Trophoblast cell (in vitro differentiated cells and primary cell): ENCODE results near the gene TTC21B.

Experiments used
- DNase-seq, 2 donors: peaks; one replicate each; pipeline ENCODE4 v3.0.0-alpha.2; 2016
- H2AFZ ChIP-seq: 2 replicates; pipeline ENCODE4 v1.6.1; 2013; ENCODE audit warnings: low read length, moderate library complexity, mild to moderate bottlenecking; ENCODE audit not compliant: insufficient read depth, poor library complexity
- H2AK5ac ChIP-seq: 2 replicates; pipeline ENCODE4 v1.6.1; 2013; ENCODE audit warnings: mild to moderate bottlenecking, low read length
- H2BK120ac ChIP-seq: 2 replicates; pipeline ENCODE4 v1.6.1; 2013; ENCODE audit warnings: low read length, mild to moderate bottlenecking, moderate library complexity; ENCODE audit not compliant: insufficient read depth, poor library complexity
- H2BK12ac ChIP-seq: 2 replicates; pipeline ENCODE4 v1.6.1; 2013; ENCODE audit warnings: mild to moderate bottlenecking, low read length, moderate library complexity
- H2BK5ac ChIP-seq: 2 replicates; pipeline ENCODE4 v1.6.1; 2013; ENCODE audit warnings: low read length, low read depth, moderate library complexity, mild to moderate bottlenecking; ENCODE audit not compliant: poor library complexity
- H3K14ac ChIP-seq: 2 replicates; pipeline ENCODE4 v1.6.1; 2013; ENCODE audit warnings: mild to moderate bottlenecking, low read length
- H3K18ac ChIP-seq: 2 replicates; pipeline ENCODE4 v1.6.1; 2013; ENCODE audit warnings: mild to moderate bottlenecking, low read length
- H3K23ac ChIP-seq: 2 replicates; pipeline ENCODE4 v1.6.1; 2013; ENCODE audit warnings: low read length
- H3K27ac ChIP-seq: 2 replicates; pipeline ENCODE4 v1.5.1; 2013; ENCODE audit warnings: low read depth, mild to moderate bottlenecking, inconsistent platforms, low read length, moderate library complexity
- H3K27me3 ChIP-seq: 2 replicates; pipeline ENCODE4 v1.6.1; 2013; ENCODE audit warnings: inconsistent platforms, mild to moderate bottlenecking, low read length, moderate library complexity; ENCODE audit not compliant: insufficient read depth
- H3K36me3 ChIP-seq, 2 experiments: 1 replicate in 1 of 2; 2 replicates in 1 of 2; pipeline ENCODE4 v1.6.1; 2013; ENCODE audit warnings: low read length in 2 of 2, mild to moderate bottlenecking in 2 of 2, moderate library complexity in 1 of 2; ENCODE audit not compliant: insufficient read depth in 2 of 2, control insufficient read depth in 1 of 2
- H3K4ac ChIP-seq: 2 replicates; pipeline ENCODE4 v1.6.1; 2013; ENCODE audit warnings: low read depth, mild to moderate bottlenecking, low read length, moderate library complexity
- H3K4me1 ChIP-seq, 2 experiments: 1 replicate in 1 of 2; 2 replicates in 1 of 2; pipeline ENCODE4 v1.6.1; 2013; ENCODE audit warnings: low read length in 2 of 2, mild to moderate bottlenecking in 2 of 2, moderate library complexity in 1 of 2; ENCODE audit not compliant: insufficient read depth in 2 of 2, control insufficient read depth in 1 of 2
- H3K4me2 ChIP-seq: 2 replicates; pipeline ENCODE4 v1.6.1; 2013; ENCODE audit warnings: inconsistent platforms, mild to moderate bottlenecking, low read length, moderate library complexity
- H3K4me3 ChIP-seq: 2 replicates; pipeline ENCODE4 v1.5.1; 2013; ENCODE audit warnings: mild to moderate bottlenecking, low read depth, low read length, inconsistent platforms
- H3K79me1 ChIP-seq: one replicate; pipeline ENCODE4 v1.6.1; 2013; ENCODE audit warnings: low read length
- H3K79me2 ChIP-seq: 2 replicates; pipeline ENCODE4 v1.6.1; 2013; ENCODE audit warnings: low read length, mild to moderate bottlenecking; ENCODE audit not compliant: control insufficient read depth, insufficient read depth, poor library complexity
- H3K9ac ChIP-seq: 2 replicates; pipeline ENCODE4 v1.6.1; 2013; ENCODE audit warnings: mild to moderate bottlenecking, low read length
- H3K9me3 ChIP-seq: 2 replicates; pipeline ENCODE4 v1.6.1; 2013; ENCODE audit warnings: low read depth, mild to moderate bottlenecking, control low read depth, inconsistent platforms, low read length; ENCODE audit not compliant: insufficient read depth
- H4K12ac ChIP-seq: 2 replicates; pipeline ENCODE4 v1.6.1; 2013; ENCODE audit warnings: low read depth, mild to moderate bottlenecking, low read length, moderate library complexity
- H4K8ac ChIP-seq: 2 replicates; pipeline ENCODE4 v1.6.1; 2013; ENCODE audit warnings: low read depth, mild to moderate bottlenecking, low read length, moderate library complexity
- H4K91ac ChIP-seq: one replicate; pipeline ENCODE4 v1.6.1; 2013; ENCODE audit warnings: low read depth, mild to moderate bottlenecking, low read length, moderate library complexity
- WGBS: extraction: QIAGEN DNeasy Blood & Tissue Kit; methylation state at CpG from one replicate; pipeline ENCODE4 v1.1.7; 2013; ENCODE audit warnings: missing lambda C conversion rate; ENCODE audit not compliant: insufficient read length, insufficient coverage; ENCODE audit errors: extremely low coverage; 5-methylcytosine and 5-hydroxymethylcytosine counted together

The TTC21B gene

GRCh38 chr2:165941827-165942226 lies 11.7 kb downstream of the TTC21B start:
- Histone ChIP-seq H2AK5ac (no peak overlapping the region), H3K18ac (no peak overlapping the region)
- no CpG with 5 or more reads among the region's 1 CpG for whole genome bisulfite sequencing

GRCh38 chr2:165938237-165938636 lies 15.3 kb downstream of the TTC21B start:
- no peak overlapping the region for H4K8ac ChIP-seq
- no peak overlapping the region for H2BK12ac ChIP-seq
- no peak overlapping the region for H3K27ac ChIP-seq
- no peaks in the 10 kb centered on the region for H3K4me1 ChIP-seq
- WGBS: no CpG with 5 or more reads among the region's 1 CpG
- H3K4ac ChIP-seq: no peak overlapping the region
- H3K27me3 ChIP-seq: no peaks in the 10 kb centered on the region
- H3K4me3 ChIP-seq: no peak overlapping the region
- H3K36me3 ChIP-seq: peaks cover 0 to 5% of the 10 kb centered on the region in 2 experiments
- no peaks in the 10 kb centered on the region for H3K79me2 ChIP-seq
- DNase-seq: no peak
- no peak overlapping the region for H4K91ac ChIP-seq
- no peak overlapping the region for H3K18ac ChIP-seq
- no peak overlapping the region for H3K23ac ChIP-seq
- H2AFZ ChIP-seq: no peak overlapping the region
- no peaks in the 10 kb centered on the region for H3K79me1 ChIP-seq
- no peak overlapping the region for H2BK120ac ChIP-seq
- H3K9me3 ChIP-seq: no peaks in the 10 kb centered on the region
- H2AK5ac ChIP-seq: no peak overlapping the region
- no peak overlapping the region for H4K12ac ChIP-seq
- no peak overlapping the region for H2BK5ac ChIP-seq
- H3K4me2 ChIP-seq: no peak overlapping the region
- no peak overlapping the region for H3K9ac ChIP-seq
- no peak overlapping the region for H3K14ac ChIP-seq

More at GRCh38 chr2:165941827-165942226, 11.7 kb downstream of the TTC21B start:
- no peak overlapping the region for H2BK5ac ChIP-seq
- no peak overlapping the region for H4K12ac ChIP-seq
- no peak overlapping the region for H3K14ac ChIP-seq
- H2BK120ac ChIP-seq: no peak overlapping the region
- no peak for DNase-seq
- H3K27ac ChIP-seq: no peak overlapping the region
- no peaks in the 10 kb centered on the region for H3K27me3 ChIP-seq
- H4K91ac ChIP-seq: no peak overlapping the region
- H3K79me2 ChIP-seq: no peaks in the 10 kb centered on the region
- no peak overlapping the region for H2BK12ac ChIP-seq
- no peak overlapping the region for H4K8ac ChIP-seq
- no peaks in the 10 kb centered on the region for H3K79me1 ChIP-seq
- H2AFZ ChIP-seq: no peak overlapping the region
- H3K4me3 ChIP-seq: no peak overlapping the region
- H3K4ac ChIP-seq: no peak overlapping the region
- no peaks in the 10 kb centered on the region for H3K4me1 ChIP-seq
- H3K9me3 ChIP-seq: no peaks in the 10 kb centered on the region
- H3K4me2 ChIP-seq: no peak overlapping the region
- peaks cover 0 to 5% of the 10 kb centered on the region in 2 experiments for H3K36me3 ChIP-seq
- no peak overlapping the region for H3K23ac ChIP-seq
- H3K9ac ChIP-seq: no peak overlapping the region

GRCh38 chr2:165933211-165933910 lies 20.2 kb downstream of the TTC21B start:
- H3K9ac ChIP-seq: no peak overlapping the region
- no peak overlapping the region for H3K27ac ChIP-seq
- H3K9me3 ChIP-seq: no peaks in the 10 kb centered on the region
- no peak overlapping the region for H4K91ac ChIP-seq
- no peaks in the 10 kb centered on the region for H3K4me1 ChIP-seq
- no peak overlapping the region for H2AK5ac ChIP-seq
- H3K23ac ChIP-seq: no peak overlapping the region
- H3K18ac ChIP-seq: no peak overlapping the region
- H4K12ac ChIP-seq: no peak overlapping the region
- no peaks in the 10 kb centered on the region for H3K27me3 ChIP-seq
- H3K4me2 ChIP-seq: no peak overlapping the region
- H3K14ac ChIP-seq: no peak overlapping the region
- WGBS: no CpG with 5 or more reads among the region's 4 CpGs
- no peaks in the 10 kb centered on the region for H3K79me1 ChIP-seq
- no peaks in the 10 kb centered on the region for H3K36me3 ChIP-seq
- no peak overlapping the region for H2BK120ac ChIP-seq
- H4K8ac ChIP-seq: no peak overlapping the region
- no peak overlapping the region for H2BK5ac ChIP-seq
- no peaks in the 10 kb centered on the region for H3K79me2 ChIP-seq
- H2BK12ac ChIP-seq: no peak overlapping the region
- no peak overlapping the region for H3K4ac ChIP-seq
- DNase-seq: peak in 1 of 2 donors; percentile 43
- no peak overlapping the region for H2AFZ ChIP-seq
- H3K4me3 ChIP-seq: no peak overlapping the region

- Histone ChIP-seq H3K9me3 (no peaks in the 10 kb centered on the region), H2BK120ac (no peak overlapping the region), H3K36me3 (peaks cover 4 to 7% of the 10 kb centered on the region in 2 experiments), H3K9ac (no peak overlapping the region), H2AFZ (no peak overlapping the region), H3K4ac (no peak overlapping the region), H2BK5ac (no peak overlapping the region), H3K4me3 (no peak overlapping the region), H3K27ac (no peak overlapping the region), H3K14ac (no peak overlapping the region), H3K4me2 (no peak overlapping the region), H4K8ac (no peak overlapping the region), H3K4me1 (no peaks in the 10 kb centered on the region), H3K18ac (no peak overlapping the region), H3K23ac (no peak overlapping the region), H2AK5ac (no peak overlapping the region), H3K27me3 (no peaks in the 10 kb centered on the region), H3K79me2 (no peaks in the 10 kb centered on the region), H4K12ac (no peak overlapping the region), H3K79me1 (no peaks in the 10 kb centered on the region), H2BK12ac (no peak overlapping the region), H4K91ac (no peak overlapping the region)
- no peak for DNase-seq
- no CpG with 5 or more reads among the region's 1 CpG for WGBS
These were observed 25.8 kb downstream of the TTC21B start for GRCh38 chr2:165927774-165928173.
